Hematopoietic multipotent progenitor cell treated with erythropoietin and hydrocortisone succinate and interleukin-3 and kit ligand, for 17 days (in vitro differentiated cells): ENCODE results near the gene PITX3.
"Not testable (repeated sequence)": the region's sequence is repeated elsewhere in the genome, so short reads cannot be mapped to it uniquely, and the experiment has no call there.

Experiments
- DNase-seq: peaks from one replicate; pipeline ENCODE4 v3.0.0-alpha.2; 2015; ENCODE audit warnings: low spot score

The PITX3 gene

GRCh38 chr10:102226542-102226870 lies 14.8 kb downstream of the PITX3 start:
- DNase-seq = no peak

GRCh38 chr10:102225646-102226541 lies 15.4 kb downstream of the PITX3 start, which contains the start of gene ELOVL3:
TSS of gene ELOVL3 (plus strand) at chr10:102226299. CDS start at chr10:102226549, 250 bp downstream.
- DNase-seq = peak; percentile 78

- DNase-seq = no peak
These were observed 18.5 kb downstream of the PITX3 start for GRCh38 chr10:102222797-102223196.

GRCh38 chr10:102220612-102221011 lies 20.7 kb downstream of the PITX3 start:
- no peak for DNase-seq

GRCh38 chr10:102219370-102219769 lies 21.9 kb downstream of the PITX3 start:
- DNase-seq = no peak

- DNase-seq = not testable (repeated sequence)
These were observed 27.7 kb downstream of the PITX3 start for GRCh38 chr10:102213599-102213998.

GRCh38 chr10:102211615-102212299 lies 29.6 kb downstream of the PITX3 start:
- DNase-seq = no peak

- no peak for DNase-seq
These were observed 32.8 kb downstream of the PITX3 start for GRCh38 chr10:102208311-102209035.

GRCh38 chr10:102202386-102202785 lies 38.9 kb downstream of the PITX3 start:
- no peak for DNase-seq

GRCh38 chr10:102200751-102201640 lies 40.3 kb downstream of the PITX3 start:
- DNase-seq = no peak

- no peak for DNase-seq
These were observed 43.3 kb downstream of the PITX3 start for GRCh38 chr10:102198027-102198426.

- DNase-seq = no peak
These were observed 44.4 kb downstream of the PITX3 start for GRCh38 chr10:102196893-102197292.

- no peak for DNase-seq
These were observed 45.9 kb downstream of the PITX3 start for GRCh38 chr10:102195296-102195870.

GRCh38 chr10:102191956-102192355 lies 49.4 kb downstream of the PITX3 start:
- no peak for DNase-seq

GRCh38 chr10:102188941-102189898 lies 52.1 kb downstream of the PITX3 start:
- not testable (repeated sequence) for DNase-seq

GRCh38 chr10:102188298-102188940 lies 52.9 kb downstream of the PITX3 start:
- DNase-seq = no peak

- no peak for DNase-seq
These were observed 55.3 kb downstream of the PITX3 start for GRCh38 chr10:102185811-102186527.

- no peak for DNase-seq
These were observed 56.0 kb downstream of the PITX3 start for GRCh38 chr10:102185272-102185671.

GRCh38 chr10:102184606-102185005 lies 56.7 kb downstream of the PITX3 start:
- no peak for DNase-seq
